HCT116 (cell line): ENCODE data around the gene STK40.

Experiments used
- RAD21 ChIP-seq: IDR thresholded peaks from 2 replicates; pipeline ENCODE4 v1.6.1; 2012; ENCODE audit warnings: low read depth, mild to moderate bottlenecking
- TF ChIP-seq, protein P1 (sequence below), 3 experiments: fragments of 200-600 bp in 1 of 3; sonication (generic) in 1 of 3; IDR thresholded peaks in 2 of 3; conservative IDR thresholded peaks in 1 of 3; 2 replicates each; pipeline ENCODE4 v1.5.1; 2012 to 2017; ENCODE audit warnings: low read depth in 2 of 3, low read length in 2 of 3, antibody characterized with exemption in 1 of 3, borderline replicate concordance in 1 of 3, control low read depth in 1 of 3, mild to moderate bottlenecking in 1 of 3, mixed read lengths in 1 of 3, mixed run types in 1 of 3, moderate library complexity in 1 of 3; ENCODE audit not compliant: insufficient read depth in 1 of 3

DNA sequence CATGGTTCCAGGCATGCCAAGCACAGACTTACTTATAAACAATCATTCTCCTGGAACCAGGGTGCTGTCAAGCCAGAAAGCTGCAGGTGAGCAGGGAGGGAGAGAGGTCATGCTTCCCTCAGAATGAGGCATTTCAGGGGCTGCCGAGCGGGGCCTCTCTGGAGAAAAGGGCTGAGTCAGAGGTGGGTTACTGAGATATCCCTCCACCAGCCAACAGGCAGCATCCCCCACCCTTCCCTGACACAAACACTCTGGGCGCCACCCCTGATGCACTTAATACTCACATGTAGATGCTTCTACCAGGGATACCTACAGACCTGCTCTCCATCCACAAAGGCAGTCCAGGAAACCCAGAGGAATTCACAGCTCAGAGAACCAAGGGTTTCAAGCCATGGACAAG is 13.1 kb downstream of the STK40 start:
- TF ChIP-seq, protein P1, sequence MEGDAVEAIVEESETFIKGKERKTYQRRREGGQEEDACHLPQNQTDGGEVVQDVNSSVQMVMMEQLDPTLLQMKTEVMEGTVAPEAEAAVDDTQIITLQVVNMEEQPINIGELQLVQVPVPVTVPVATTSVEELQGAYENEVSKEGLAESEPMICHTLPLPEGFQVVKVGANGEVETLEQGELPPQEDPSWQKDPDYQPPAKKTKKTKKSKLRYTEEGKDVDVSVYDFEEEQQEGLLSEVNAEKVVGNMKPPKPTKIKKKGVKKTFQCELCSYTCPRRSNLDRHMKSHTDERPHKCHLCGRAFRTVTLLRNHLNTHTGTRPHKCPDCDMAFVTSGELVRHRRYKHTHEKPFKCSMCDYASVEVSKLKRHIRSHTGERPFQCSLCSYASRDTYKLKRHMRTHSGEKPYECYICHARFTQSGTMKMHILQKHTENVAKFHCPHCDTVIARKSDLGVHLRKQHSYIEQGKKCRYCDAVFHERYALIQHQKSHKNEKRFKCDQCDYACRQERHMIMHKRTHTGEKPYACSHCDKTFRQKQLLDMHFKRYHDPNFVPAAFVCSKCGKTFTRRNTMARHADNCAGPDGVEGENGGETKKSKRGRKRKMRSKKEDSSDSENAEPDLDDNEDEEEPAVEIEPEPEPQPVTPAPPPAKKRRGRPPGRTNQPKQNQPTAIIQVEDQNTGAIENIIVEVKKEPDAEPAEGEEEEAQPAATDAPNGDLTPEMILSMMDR (IDR thresholded peaks at IDR 0.05 in 2 of 3, conservative IDR thresholded peaks at IDR 0.05 in 1 of 3; ENCODE audit: borderline replicate concordance in 1 of 3, insufficient read depth in 1 of 3, low read depth in 2 of 3, low read length in 2 of 3) = no peak
- no peak for TF ChIP-seq RAD21
